H1 (cell line): ENCODE results near the gene GPC3. TPM values are rescaled to one million over a fixed set of nuclear protein-coding genes. Genes with fewer than 3 reads are reported as not detected.

Experiments used
- CTCF ChIA-PET: fragments of 300-600 bp; sonication (Branson Sonifier 250); formaldehyde crosslinking; loops from one replicate; lab custom pipeline; 2021; ENCODE audit not compliant: partially characterized antibody; lab: Charles Lee
- POLR2A ChIA-PET: fragments of 300-600 bp; sonication (Branson Sonifier 250); formaldehyde crosslinking; loops from one replicate; lab custom pipeline; 2021; ENCODE audit warnings: inconsistent platforms; ENCODE audit not compliant: partially characterized antibody; lab: Charles Lee
- DNase-seq, 2 experiments: peaks; one replicate each; pipeline versions ENCODE4 v3.0.0 to v3.0.0-alpha.2; 2010 to 2022; ENCODE audit warnings: low spot score in 2 of 2, low read depth in 1 of 2, mixed read lengths in 1 of 2
- FAIRE-seq: peaks from 2 replicates; lab custom pipeline; 2011; peaks lifted over from hg19 to GRCh38; lab: Jason Lieb, UNC
- H2AFZ ChIP-seq: 2 replicates; pipeline ENCODE4 v1.8.1; 2012; ENCODE audit warnings: low read length, inconsistent platforms
- H2AK5ac ChIP-seq: 2 replicates; pipeline ENCODE4 v1.6.1; 2013; ENCODE audit warnings: low read depth, low read length
- H2BK120ac ChIP-seq: replicated peaks from 2 replicates; pipeline ENCODE3; 2013; ENCODE audit warnings: low read depth, low read length, inconsistent platforms
- H2BK12ac ChIP-seq: 2 replicates; pipeline ENCODE4 v1.6.1; 2013; ENCODE audit warnings: low read depth, low read length
- H2BK15ac ChIP-seq: 2 replicates; pipeline ENCODE4 v1.6.1; 2013; ENCODE audit warnings: low read length
- H2BK20ac ChIP-seq: 2 replicates; pipeline ENCODE4 v1.6.1; 2013; ENCODE audit warnings: low read length
- H2BK5ac ChIP-seq: 2 replicates; pipeline ENCODE4 v1.6.1; 2013; ENCODE audit warnings: low read depth, low read length
- H3K14ac ChIP-seq: 2 replicates; pipeline ENCODE4 v1.6.1; 2013; ENCODE audit warnings: inconsistent platforms; ENCODE audit not compliant: insufficient read length
- H3K18ac ChIP-seq: 2 replicates; pipeline ENCODE4 v1.6.1; 2013; ENCODE audit warnings: low read length; ENCODE audit errors: extremely low read depth
- H3K23ac ChIP-seq: 2 replicates; pipeline ENCODE4 v1.6.1; 2013; ENCODE audit warnings: inconsistent platforms; ENCODE audit not compliant: insufficient read length
- H3K23me2 ChIP-seq: 2 replicates; pipeline ENCODE4 v1.6.1; 2013; ENCODE audit warnings: low read depth, low read length
- H3K27ac ChIP-seq: 2 replicates; pipeline ENCODE4 v1.6.1; 2011; ENCODE audit warnings: low read depth, low read length, inconsistent platforms
- H3K27me3 ChIP-seq, 4 experiments: replicated peaks in 1 of 4; 1 replicate in 1 of 4; 2 replicates in 3 of 4; pipeline versions ENCODE4 v1.6.1 to v1.8.1; 2011 to 2013; ENCODE audit warnings: low read length in 3 of 4, mild to moderate bottlenecking in 3 of 4, inconsistent platforms in 2 of 4, mixed read lengths in 2 of 4, moderate library complexity in 1 of 4; ENCODE audit not compliant: control insufficient read depth in 3 of 4, insufficient read depth in 3 of 4; ENCODE audit errors: extremely low read depth in 1 of 4
- H3K36me3 ChIP-seq, 4 experiments: 2 replicates each; pipeline versions ENCODE4 v1.6.1 to v1.8.1; 2011 to 2013; ENCODE audit warnings: mild to moderate bottlenecking in 4 of 4, low read length in 3 of 4, moderate library complexity in 2 of 4, control low read depth in 1 of 4, inconsistent platforms in 1 of 4; ENCODE audit not compliant: insufficient read depth in 4 of 4, control insufficient read depth in 2 of 4
- H3K4ac ChIP-seq: replicated peaks from 2 replicates; pipeline ENCODE3; 2013; ENCODE audit warnings: low read length, low read depth, mixed read lengths, inconsistent platforms; ENCODE audit not compliant: insufficient read length
- H3K4me1 ChIP-seq, 4 experiments: replicated peaks in 1 of 4; 1 replicate in 1 of 4; 2 replicates in 3 of 4; pipeline versions ENCODE4 v1.6.1 to v1.8.1; 2011 to 2013; ENCODE audit warnings: low read length in 3 of 4, inconsistent platforms in 2 of 4, mixed read lengths in 1 of 4; ENCODE audit not compliant: insufficient read depth in 4 of 4, control insufficient read depth in 3 of 4
- H3K4me2 ChIP-seq, 2 experiments: 2 replicates each; pipeline versions ENCODE4 v1.6.1 to v1.8.1; 2011 to 2013; ENCODE audit warnings: low read depth in 2 of 2, low read length in 2 of 2, control low read depth in 1 of 2, inconsistent platforms in 1 of 2, mild to moderate bottlenecking in 1 of 2; ENCODE audit not compliant: insufficient read depth in 1 of 2
- H3K4me3 ChIP-seq, 4 experiments: fragments of 200-600, 300-600 bp in 1 of 4; sonication (generic), shearing (Covaris generic), sonication (Bioruptor Twin) in 1 of 4; 2 replicates each; pipeline versions ENCODE4 v1.5.1 to v1.8.1; 2011 to 2016; ENCODE audit warnings: low read length in 4 of 4, low read depth in 3 of 4, control low read depth in 2 of 4, inconsistent platforms in 2 of 4, mild to moderate bottlenecking in 2 of 4, mixed read lengths in 1 of 4, moderate library complexity in 1 of 4; ENCODE audit not compliant: insufficient read depth in 2 of 4; ENCODE audit errors: extremely low read depth in 1 of 4
- H3K56ac ChIP-seq: replicated peaks from 2 replicates; pipeline ENCODE3; 2013; ENCODE audit warnings: low read depth, mild to moderate bottlenecking, mixed read lengths, low read length, inconsistent platforms; ENCODE audit not compliant: insufficient read length
- H3K79me1 ChIP-seq: 2 replicates; pipeline ENCODE4 v1.6.1; 2013; ENCODE audit warnings: low read depth, low read length, control low read depth
- H3K79me2 ChIP-seq, 2 experiments: 2 replicates each; pipeline versions ENCODE4 v1.6.1 to v1.8.1; 2012 to 2013; ENCODE audit warnings: low read length in 2 of 2, mild to moderate bottlenecking in 2 of 2, inconsistent platforms in 1 of 2; ENCODE audit not compliant: insufficient read depth in 2 of 2, control insufficient read depth in 1 of 2
- H3K9ac ChIP-seq, 4 experiments: replicated peaks in 1 of 4; 1 replicate in 1 of 4; 2 replicates in 3 of 4; pipeline versions ENCODE4 v1.6.1 to v1.8.1; 2011 to 2013; ENCODE audit warnings: low read depth in 3 of 4, low read length in 3 of 4, control low read depth in 2 of 4, mild to moderate bottlenecking in 2 of 4, moderate library complexity in 2 of 4, inconsistent platforms in 1 of 4; ENCODE audit errors: extremely low read depth in 1 of 4
- H3K9me3 ChIP-seq, 2 experiments: 2 replicates each; pipeline versions ENCODE4 v1.6.1 to v1.8.1; 2012 to 2013; ENCODE audit warnings: mild to moderate bottlenecking in 2 of 2, moderate library complexity in 2 of 2, control low read depth in 1 of 2, inconsistent platforms in 1 of 2, low read depth in 1 of 2, low read length in 1 of 2, mixed read lengths in 1 of 2; ENCODE audit not compliant: insufficient read depth in 2 of 2
- H4K20me1 ChIP-seq, 2 experiments: replicated peaks in 1 of 2; 2 replicates each; pipeline versions ENCODE3 to v1.8.1; 2011 to 2013; ENCODE audit warnings: inconsistent platforms in 2 of 2, low read length in 2 of 2, mild to moderate bottlenecking in 1 of 2; ENCODE audit not compliant: insufficient read depth in 2 of 2, control insufficient read depth in 1 of 2
- H4K5ac ChIP-seq: 2 replicates; pipeline ENCODE4 v1.6.1; 2013; ENCODE audit warnings: low read length, low read depth, mixed read lengths, inconsistent platforms; ENCODE audit not compliant: insufficient read length
- H4K8ac ChIP-seq: 2 replicates; pipeline ENCODE4 v1.8.0; 2013; ENCODE audit warnings: mild to moderate bottlenecking, moderate library complexity, low read length, inconsistent platforms; ENCODE audit not compliant: insufficient read depth; ENCODE audit errors: extremely low read depth
- H4K91ac ChIP-seq: replicated peaks from 2 replicates; pipeline ENCODE3; 2013; ENCODE audit warnings: low read length, mixed read lengths, inconsistent platforms; ENCODE audit not compliant: insufficient read length
- ASH2L ChIP-seq: fragments of 200-600, 300-600 bp; sonication (generic); IDR thresholded peaks from one replicate; pipeline ENCODE4 v1.7.1; 2017; ENCODE audit warnings: low read length
- ATF3 ChIP-seq: IDR thresholded peaks from 2 replicates; pipeline ENCODE4 v1.6.1; 2011; ENCODE audit warnings: low read depth, mild to moderate bottlenecking, low read length; ENCODE audit not compliant: insufficient read depth
- CHD1 ChIP-seq: IDR thresholded peaks from 2 replicates; pipeline ENCODE4 v1.6.1; 2012; ENCODE audit warnings: low read depth, low read length, improper control_type of control experiment
- CREB1 ChIP-seq: IDR thresholded peaks from 2 replicates; pipeline ENCODE4 v1.6.1; 2012; ENCODE audit warnings: inconsistent platforms
- KDM5A ChIP-seq: fragments of 200-600 bp; IDR thresholded peaks from 2 replicates; pipeline ENCODE4 v1.7.1; 2012; ENCODE audit warnings: mild to moderate bottlenecking, low read length, inconsistent platforms, mixed read lengths
- POLR2AphosphoS5 ChIP-seq: IDR thresholded peaks from 2 replicates; pipeline ENCODE4 v1.6.1; 2011; ENCODE audit warnings: low read depth, low read length
- RBBP5 ChIP-seq: IDR thresholded peaks from 2 replicates; pipeline ENCODE4 v1.7.1; 2012; ENCODE audit warnings: low read depth, mild to moderate bottlenecking, inconsistent platforms, low read length, moderate library complexity, borderline replicate concordance
- RXRA ChIP-seq: IDR thresholded peaks from 2 replicates; pipeline ENCODE4 v1.6.1; 2011; ENCODE audit warnings: low read depth, mild to moderate bottlenecking, low read length, moderate library complexity; ENCODE audit not compliant: insufficient read depth
- SP2 ChIP-seq: IDR thresholded peaks from 2 replicates; pipeline ENCODE4 v1.6.1; 2012; ENCODE audit warnings: mild to moderate bottlenecking, low read length, inconsistent platforms
- SP4 ChIP-seq: IDR thresholded peaks from 2 replicates; pipeline ENCODE4 v1.6.1; 2012; ENCODE audit warnings: low read length, inconsistent platforms
- TBP ChIP-seq: IDR thresholded peaks from 2 replicates; pipeline ENCODE4 v1.6.1; 2011; ENCODE audit warnings: low read depth, low read length, improper control_type of control experiment
- WGBS, 2 experiments: shearing (Covaris generic) in 1 of 2; methylation state at CpG; one replicate each; pipeline versions ENCODE4 v1.1.6 to v1.1.7; 2013 to 2015; ENCODE audit warnings: low lambda C conversion rate in 2 of 2, mixed read lengths in 2 of 2, inconsistent platforms in 1 of 2, low coverage in 1 of 2, missing lambda C conversion rate in 1 of 2; ENCODE audit not compliant: insufficient replicate concordance in 2 of 2, insufficient coverage in 1 of 2, insufficient read length in 1 of 2; ENCODE audit errors: extremely low coverage in 1 of 2, missing lambda C conversion rate in 1 of 2; 5-methylcytosine and 5-hydroxymethylcytosine counted together
- polyA plus RNA-seq, 7 experiments: library from polyadenylated mRNA; depleted of rRNA in 3 of 7; stranded (reverse) in 5 of 7; unstranded in 2 of 7; fragments of >200 nt in 5 of 7; fragments of 200-250 nt in 2 of 7; gene quantifications; 1 replicate in 5 of 7; 2 replicates in 1 of 7; 4 replicates in 1 of 7; pipeline versions ENCODE4 v1.2.1 to v1.2.3, GENCODE V29; 2011 to 2013; ENCODE audit warnings: missing spikeins in 2 of 7, mixed read lengths in 2 of 7
- total RNA-seq: library from RNA; stranded (reverse); fragmentation: NEBNext Ultra II Directional; extraction: Animal tissue kit (Norgen Biotek cat#: 25700); gene quantifications from 2 replicates; pipeline ENCODE4 v1.2.1, GENCODE V29; 2021
- TF ChIP-seq, protein P1 (sequence below): IDR thresholded peaks from 2 replicates; pipeline ENCODE4 v1.6.1; 2011; ENCODE audit warnings: low read length, improper control_type of control experiment

GPC3 gene
- total and polyA plus RNA-seq, 2 of the 8 experiments (the other 6 are each of a cell fraction or from before 2014, with no cell fraction given), result 64.8 to 71.9 TPM

- Histone ChIP-seq H4K91ac (no peak overlapping the region), H3K23ac (no peak overlapping the region), H3K4me2 (peak overlapping the region in 1 of 2 experiments; percentile 20; a peak in 1 of 4 replicates), H2BK20ac (no peak overlapping the region), H2BK12ac (no peak overlapping the region), H2BK5ac (no peak overlapping the region), H2BK15ac (no peak overlapping the region), H3K36me3 (no peaks in the 10 kb centered on the region; a peak in 1 of 8 replicates), H3K79me2 (no peaks in the 10 kb centered on the region), H3K79me1 (no peaks in the 10 kb centered on the region), H2AK5ac (no peak overlapping the region), H3K4me3 (peak overlapping the region in 1 of 4 experiments; percentile 15; a peak in 1 of 8 replicates), H3K27ac (no peak overlapping the region), H4K5ac (no peak overlapping the region), H3K9ac (no peak overlapping the region), H2BK120ac (no peak overlapping the region), H3K4ac (no peak overlapping the region), H3K27me3 (no peaks in the 10 kb centered on the region), H3K23me2 (no peaks in the 10 kb centered on the region), H4K20me1 (no peaks in the 10 kb centered on the region), H3K9me3 (no peaks in the 10 kb centered on the region), H3K56ac (no peak overlapping the region), H2AFZ (no peak overlapping the region), H4K8ac (no peak overlapping the region), H3K14ac (no peak overlapping the region), H3K18ac (no peak overlapping the region), H3K4me1 (peaks cover 0 to 3% (median under 1%) of the 10 kb centered on the region in 4 experiments; a peak in 2 of 7 replicates)
- peak; percentile 42 for FAIRE-seq
- ChIA-PET CTCF (interaction anchor here (0.6 to 1.1 kb wide), 3 partner anchors 9 to 38 kb away, joined by 3 to 6 read pairs (median 6); no protein-coding TSS in a partner anchor), POLR2A (interaction anchor here (0.6 kb wide), 1 partner anchor 329 kb away, joined by 4 read pairs; no protein-coding TSS in a partner anchor)
- no peak for DNase-seq
- 37% methylated on average over 3 of the region's 3 CpGs; no CpG with 5 or more reads in 1 of the 2 experiments for WGBS, 2 experiments
- TF ChIP-seq, protein P1, sequence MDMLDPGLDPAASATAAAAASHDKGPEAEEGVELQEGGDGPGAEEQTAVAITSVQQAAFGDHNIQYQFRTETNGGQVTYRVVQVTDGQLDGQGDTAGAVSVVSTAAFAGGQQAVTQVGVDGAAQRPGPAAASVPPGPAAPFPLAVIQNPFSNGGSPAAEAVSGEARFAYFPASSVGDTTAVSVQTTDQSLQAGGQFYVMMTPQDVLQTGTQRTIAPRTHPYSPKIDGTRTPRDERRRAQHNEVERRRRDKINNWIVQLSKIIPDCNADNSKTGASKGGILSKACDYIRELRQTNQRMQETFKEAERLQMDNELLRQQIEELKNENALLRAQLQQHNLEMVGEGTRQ, result no peak
- no peak for TF ChIP-seq KDM5A
- no peak for TF ChIP-seq POLR2AphosphoS5
- TF ChIP-seq SP2, result no peak
- no peak for TF ChIP-seq ATF3
- no peak for TF ChIP-seq TBP
- TF ChIP-seq CHD1, result no peak
- no peak for TF ChIP-seq RBBP5
- no peak for TF ChIP-seq SP4
- TF ChIP-seq RXRA, result no peak
- TF ChIP-seq ASH2L, result no peak
- no peak for TF ChIP-seq CREB1
These were observed 119.5 kb downstream of the GPC3 start for GRCh38 chrX:133865761-133866471.
